GM18870 (cell line): Measurements from ENCODE around the gene PHF21A.

ENCODE experiments used
- ATAC-seq: cut with Tn5 transposase; IDR thresholded peaks from one replicate; pipeline ENCODE4 v1.9.1; 2021; ENCODE audit warnings: moderate library complexity; ENCODE audit not compliant: unreplicated experiment

Gene PHF21A

GRCh38 chr11:45889966-45890365 lies 231.3 kb downstream of the PHF21A start:
- ATAC-seq, result no peak

GRCh38 chr11:45889555-45889954 lies 231.7 kb downstream of the PHF21A start:
- no peak for ATAC-seq

GRCh38 chr11:45887587-45887986 lies 233.7 kb downstream of the PHF21A start:
- no peak for ATAC-seq

GRCh38 chr11:45886816-45887520 lies 234.3 kb downstream of the PHF21A start:
- ATAC-seq, result no peak

- no peak for ATAC-seq
These were observed 235.1 kb downstream of the PHF21A start for GRCh38 chr11:45885921-45886721.

GRCh38 chr11:45885274-45885920 lies 235.9 kb downstream of the PHF21A start, which contains the start of gene MAPK8IP1:
Gene MAPK8IP1 (plus strand): TSS chr11:45885651. CDS start chr11:45885821, 170 bp downstream.
- no peak for ATAC-seq

GRCh38 chr11:45884596-45885185 lies 236.6 kb downstream of the PHF21A start:
- ATAC-seq, result no peak
